ENCODE data around the gene GPX2.
A peak's percentile ranks its signal among the peaks of the same experiment; 100 is the strongest.
"Not testable (repeated sequence)": the region's sequence is repeated elsewhere in the genome, so short reads cannot be mapped to it uniquely, and the experiment has no call there.

The GPX2 gene

GRCh38 chr14:64938972-64939816, 3.4 kb downstream of the GPX2 start:
- no peak for DNase-seq

GRCh38 chr14:64937821-64938193, 4.7 kb downstream of the GPX2 start:
- no peak for DNase-seq

GRCh38 chr14:64937171-64937820, 5.2 kb downstream of the GPX2 start:
- DNase-seq, result no peak

- DNase-seq, result peak in 1 of 5 experiments; percentile 37
Measured at GRCh38 chr14:64935508-64935907, 7.0 kb downstream of the GPX2 start.

- DNase-seq, result no peak
Measured at GRCh38 chr14:64934338-64934929, 8.1 kb downstream of the GPX2 start.

GRCh38 chr14:64932231-64932630, 10.3 kb downstream of the GPX2 start:
- DNase-seq, result no peak

GRCh38 chr14:64931123-64931522, 11.4 kb downstream of the GPX2 start:
- no peak for DNase-seq

GRCh38 chr14:64930085-64930843, 12.3 kb downstream of the GPX2 start:
- DNase-seq, result no peak

- DNase-seq, result no peak
Measured at GRCh38 chr14:64929014-64929359, 13.6 kb downstream of the GPX2 start.

GRCh38 chr14:64928239-64929013, 14.1 kb downstream of the GPX2 start:
- peak in 2 of 5 experiments; percentile 25 to 66 for DNase-seq

GRCh38 chr14:64927031-64927430, 15.5 kb downstream of the GPX2 start:
- DNase-seq, result no peak

GRCh38 chr14:64926398-64926995, 16.0 kb downstream of the GPX2 start:
- no peak for DNase-seq

- no peak for DNase-seq
Measured at GRCh38 chr14:64923015-64923414, 19.5 kb downstream of the GPX2 start.

GRCh38 chr14:64920465-64920864, 22.1 kb downstream of the GPX2 start:
- DNase-seq, result no peak

GRCh38 chr14:64919618-64920017, 22.9 kb downstream of the GPX2 start:
- no peak for DNase-seq

- DNase-seq, result no peak
Measured at GRCh38 chr14:64919215-64919614, 23.3 kb downstream of the GPX2 start.

GRCh38 chr14:64918216-64918615, 24.3 kb downstream of the GPX2 start:
- no peak for DNase-seq

GRCh38 chr14:64915797-64916196, 26.7 kb downstream of the GPX2 start:
- peak in 1 of 5 experiments; percentile 9 for DNase-seq

- DNase-seq, result no peak
Measured at GRCh38 chr14:64915029-64915424, 27.5 kb downstream of the GPX2 start.

- peak; percentile 85 to 98 (median 96) for DNase-seq
Measured at GRCh38 chr14:64914237-64915028, 28.1 kb downstream of the GPX2 start, which contains the start of gene CHURC1. CHURC1 (plus strand) TSS chr14:64914455; CDS start chr14:64914496, 41 bp downstream.

- not testable (repeated sequence) for DNase-seq
Measured at GRCh38 chr14:64913477-64913876, 29.1 kb downstream of the GPX2 start.

Measured in T-helper 2 cell (primary cell).